ENCODE results near the gene C2orf15.

- TF ChIP-seq CTCF (IDR thresholded peaks at IDR 0.05; ENCODE audit: low read depth, low read length, missing input control) (no peak), TAF1 (conservative IDR thresholded peaks at IDR 0.05) (no peak), GABPA (IDR thresholded peaks at IDR 0.05 in 1 of 2, conservative IDR thresholded peaks at IDR 0.05 in 1 of 2) (no peak), MAX (IDR thresholded peaks at IDR 0.05) (no peak), ATF3 (IDR thresholded peaks at IDR 0.05) (no peak), HNF4A (conservative IDR thresholded peaks at IDR 0.05) (no peak), REST (IDR thresholded peaks at IDR 0.05) (no peak), NR2F2 (IDR thresholded peaks at IDR 0.05) (no peak), EGR1 (IDR thresholded peaks at IDR 0.05; ENCODE audit: low read depth in 2 of 2) (no peak), JUND (IDR thresholded peaks at IDR 0.05) (no peak)
These were observed 37.5 kb upstream of the C2orf15 start for GRCh38 chr2:99104006-99104405.

Measured in liver (tissue), 3 donors.